ENCODE data around the gene SPOPL. TPM values are rescaled to one million over a fixed set of nuclear protein-coding genes. Genes with fewer than 3 reads are reported as not detected.
"Not testable (repeated sequence)": the region's sequence is repeated elsewhere in the genome, so short reads cannot be mapped to it uniquely, and the experiment has no call there.

The SPOPL gene
- total and polyA plus RNA-seq, 2 of the 4 experiments (the other 2 are of a cell fraction): 4.8 to 20.3 TPM

DNA sequence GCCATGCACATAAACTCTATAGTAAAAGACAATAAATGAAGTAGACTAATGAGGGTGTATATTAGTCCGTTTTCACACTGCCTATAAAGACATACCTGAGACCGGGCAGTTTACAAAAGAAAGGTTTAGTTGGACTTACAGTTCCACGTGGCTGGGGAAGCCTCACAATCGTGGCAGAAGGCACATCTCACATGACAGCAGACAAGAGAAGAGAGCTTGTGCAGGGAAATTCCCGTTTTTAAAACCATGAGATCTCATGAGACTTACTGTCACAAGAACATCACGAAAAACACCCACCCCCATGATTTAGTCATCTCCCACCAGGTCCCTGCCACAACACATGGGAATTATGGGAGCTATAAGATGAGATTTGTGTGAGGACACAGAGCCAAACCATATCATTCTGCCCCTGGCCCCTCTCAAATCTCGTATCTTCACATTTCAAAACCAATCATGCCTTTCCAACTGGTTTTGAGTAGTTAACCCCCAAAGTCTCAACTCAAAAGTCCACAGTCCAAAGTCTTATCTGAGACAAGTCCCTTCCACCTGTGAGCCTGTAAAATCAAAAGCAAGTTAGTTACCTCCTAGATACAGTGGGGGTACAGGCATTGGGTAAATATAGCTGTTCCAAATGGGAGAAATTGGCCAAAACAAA is 21.6 kb downstream of the SPOPL start:
- in situ Hi-C loops (cut with MboI; ENCODE audit: low sequenced_read_pairs): not testable (repeated sequence)
- CTCF ChIA-PET: interaction anchor here (1.5 kb wide), 1 partner anchor 11 kb away, joined by 3 read pairs; no protein-coding TSS in a partner anchor
- WGBS, 2 experiments (ENCODE audit: extremely low coverage in 2 of 2, insufficient read length in 1 of 2): no CpG with 5 or more reads among the region's 7 CpGs

DNA sequence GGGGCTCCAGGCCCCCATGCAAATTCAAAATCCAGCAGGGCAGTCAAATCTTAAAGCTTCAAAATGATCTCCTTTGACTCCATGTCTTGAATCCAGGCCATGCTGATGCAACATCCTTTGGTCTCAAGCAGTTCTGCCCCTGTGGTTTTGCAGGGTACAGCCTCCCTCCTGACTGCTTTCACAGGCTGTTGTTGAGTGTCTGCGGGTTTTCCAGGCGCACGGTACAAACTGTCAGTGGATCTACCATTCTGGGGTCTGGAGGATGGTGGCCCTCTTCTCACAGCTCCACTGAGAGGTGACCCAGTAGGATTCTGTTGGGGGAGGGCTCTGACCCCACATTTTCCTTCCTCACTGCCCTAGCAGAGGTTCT is 22.1 kb downstream of the SPOPL start:
- H3K18ac ChIP-seq (ENCODE audit: low read depth, low read length); H3K9ac ChIP-seq (ENCODE audit: low read depth, low read length); H2AK9ac ChIP-seq (replicated peaks; ENCODE audit: low read depth, low read length, poor library complexity); H4K91ac ChIP-seq (ENCODE audit: insufficient read depth, low read depth, low read length); H4K20me1 ChIP-seq (ENCODE audit: insufficient read depth, low read length); H3K27ac ChIP-seq (ENCODE audit: insufficient read depth, low read length); BruUV-seq (replicated peaks); H2BK20ac ChIP-seq (ENCODE audit: low read depth, low read length); H3K56ac ChIP-seq (ENCODE audit: extremely low read depth, insufficient read depth, low read length); H3K4me3 ChIP-seq (ENCODE audit: insufficient read depth, low read depth, low read length); H4K5ac ChIP-seq (ENCODE audit: low read depth, low read length); ATAC-seq (ENCODE audit: low read depth); H3K9me1 ChIP-seq (ENCODE audit: insufficient read depth, low read length); H3K4me2 ChIP-seq (ENCODE audit: low read depth, low read length); POLR2A ChIA-PET (ENCODE audit: unreplicated experiment); H3K4ac ChIP-seq (ENCODE audit: low read depth, low read length); H2AFZ ChIP-seq (replicated peaks; ENCODE audit: low read length, poor library complexity); H3K27me3 ChIP-seq (ENCODE audit: control insufficient read depth, insufficient read depth, low read length); H2BK120ac ChIP-seq (ENCODE audit: low read depth, low read length); H3K36me3 ChIP-seq (ENCODE audit: control insufficient read depth, insufficient read depth, low read length); in situ Hi-C loops (cut with MboI; ENCODE audit: low sequenced_read_pairs); H3K14ac ChIP-seq (replicated peaks; ENCODE audit: low read depth, low read length); dilution Hi-C loops (cut with HindIII; ENCODE audit: low sequenced_read_pairs, unreplicated experiment); H2BK15ac ChIP-seq (ENCODE audit: low read depth, low read length); H4K8ac ChIP-seq (ENCODE audit: low read depth in 2 of 2, low read length in 2 of 2); intact Hi-C loops (cut with micrococcal nuclease); DNase-seq; H3K23ac ChIP-seq (ENCODE audit: low read depth, low read length); H2BK5ac ChIP-seq (ENCODE audit: low read depth, low read length, poor library complexity, severe bottlenecking); H3K4me1 ChIP-seq (ENCODE audit: control insufficient read depth, insufficient read depth, low read length); H3K9me3 ChIP-seq (ENCODE audit: control insufficient read depth, insufficient read depth, low read length); H2AK5ac ChIP-seq (ENCODE audit: low read depth, low read length): not testable (repeated sequence)
- CTCF ChIA-PET: interaction anchor here (1.5 kb wide), 1 partner anchor 12 kb away, joined by 3 read pairs; no protein-coding TSS in a partner anchor
- no CpG with 5 or more reads among the region's 3 CpGs for WGBS, 2 experiments (ENCODE audit: extremely low coverage in 2 of 2, insufficient read length in 1 of 2)
- H3K79me1 ChIP-seq (ENCODE audit: low read depth in 1 of 2, low read length in 2 of 2): peaks cover 13 to 20% of the 10 kb centered on the region in 2 experiments; a peak in 3 of 4 replicates

More for the DNA sequence above, 21.6 kb downstream of the SPOPL start:
- H3K27ac ChIP-seq (ENCODE audit: insufficient read depth, low read length); H3K9me1 ChIP-seq (ENCODE audit: insufficient read depth, low read length); H2BK20ac ChIP-seq (ENCODE audit: low read depth, low read length); H3K27me3 ChIP-seq (ENCODE audit: control insufficient read depth, insufficient read depth, low read length); H2BK5ac ChIP-seq (ENCODE audit: low read depth, low read length, poor library complexity, severe bottlenecking); H3K4me2 ChIP-seq (ENCODE audit: low read depth, low read length); H2AK5ac ChIP-seq (ENCODE audit: low read depth, low read length); H3K14ac ChIP-seq (replicated peaks; ENCODE audit: low read depth, low read length); H4K5ac ChIP-seq (ENCODE audit: low read depth, low read length); H3K9ac ChIP-seq (ENCODE audit: low read depth, low read length); H3K56ac ChIP-seq (ENCODE audit: extremely low read depth, insufficient read depth, low read length); H4K8ac ChIP-seq (ENCODE audit: low read depth in 2 of 2, low read length in 2 of 2); intact Hi-C loops (cut with micrococcal nuclease); H3K4ac ChIP-seq (ENCODE audit: low read depth, low read length); H4K20me1 ChIP-seq (ENCODE audit: insufficient read depth, low read length); H3K4me3 ChIP-seq (ENCODE audit: insufficient read depth, low read depth, low read length); ATAC-seq (ENCODE audit: low read depth); dilution Hi-C loops (cut with HindIII; ENCODE audit: low sequenced_read_pairs, unreplicated experiment); H3K23ac ChIP-seq (ENCODE audit: low read depth, low read length); H3K4me1 ChIP-seq (ENCODE audit: control insufficient read depth, insufficient read depth, low read length); H2BK120ac ChIP-seq (ENCODE audit: low read depth, low read length); H3K18ac ChIP-seq (ENCODE audit: low read depth, low read length); H2BK15ac ChIP-seq (ENCODE audit: low read depth, low read length); DNase-seq; H3K9me3 ChIP-seq (ENCODE audit: control insufficient read depth, insufficient read depth, low read length); BruUV-seq (replicated peaks); H3K36me3 ChIP-seq (ENCODE audit: control insufficient read depth, insufficient read depth, low read length); POLR2A ChIA-PET (ENCODE audit: unreplicated experiment); H2AFZ ChIP-seq (replicated peaks; ENCODE audit: low read length, poor library complexity); H4K91ac ChIP-seq (ENCODE audit: insufficient read depth, low read depth, low read length); H2AK9ac ChIP-seq (replicated peaks; ENCODE audit: low read depth, low read length, poor library complexity): not testable (repeated sequence)
- peaks cover 13 to 23% of the 10 kb centered on the region in 2 experiments; a peak in 3 of 4 replicates for H3K79me1 ChIP-seq (ENCODE audit: low read depth in 1 of 2, low read length in 2 of 2)
